ENCODE results near the gene KRT76. TPM values are rescaled to one million over a fixed set of nuclear protein-coding genes. Genes with fewer than 3 reads are reported as not detected.

Gene KRT76
- total RNA-seq, 1 experiment from 2014 or later: not detected

DNA sequence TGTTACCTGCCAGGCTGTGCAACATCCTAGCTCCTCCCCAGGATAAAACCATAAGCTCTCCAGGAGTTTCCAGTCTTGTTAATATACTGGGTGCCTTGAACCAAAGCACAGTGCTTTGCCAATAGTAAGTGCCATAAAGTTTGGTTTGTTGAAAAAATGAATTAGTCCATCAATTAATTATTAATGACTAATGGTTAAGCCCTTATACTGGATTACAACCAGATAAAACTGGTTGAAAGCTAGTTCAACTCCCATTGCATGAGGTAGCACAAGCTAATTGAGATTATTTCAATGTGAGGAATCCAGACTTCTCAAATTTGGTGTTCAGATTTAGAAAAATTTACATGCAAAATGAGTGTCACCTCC, 20.4 kb upstream of the KRT76 start:
- ChIA-PET POLR2A (no interaction called here), CTCF (no interaction called here)
- Histone ChIP-seq H3K27me3 (replicated peaks; ENCODE audit: control insufficient read depth, insufficient read depth, low read length) (no peaks in the 10 kb centered on the region), H3K9me3 (no peaks in the 10 kb centered on the region), H3K4me3 (ENCODE audit: low read depth, low read length) (no peak overlapping the region), H3K36me3 (ENCODE audit: control insufficient read depth, insufficient read depth, low read length) (no peaks in the 10 kb centered on the region), H3K4me1 (peaks cover 21% of the 10 kb centered on the region)
- Mint-ChIP-seq H3K4me3 (ENCODE audit: unreplicated experiment) (no peak overlapping the region), H3K9me3 (ENCODE audit: unreplicated experiment) (no peaks in the 10 kb centered on the region), H3K4me1 (ENCODE audit: low read depth, unreplicated experiment) (peaks cover 28% of the 10 kb centered on the region), H3K27me3 (ENCODE audit: insufficient read depth, unreplicated experiment) (no peaks in the 10 kb centered on the region), H3K36me3 (ENCODE audit: insufficient read depth, unreplicated experiment) (no peaks in the 10 kb centered on the region), H3K27ac (ENCODE audit: unreplicated experiment) (no peak overlapping the region)
- no TSS peak for BruUV-seq (replicated peaks)
- TF ChIP-seq, protein P1, sequence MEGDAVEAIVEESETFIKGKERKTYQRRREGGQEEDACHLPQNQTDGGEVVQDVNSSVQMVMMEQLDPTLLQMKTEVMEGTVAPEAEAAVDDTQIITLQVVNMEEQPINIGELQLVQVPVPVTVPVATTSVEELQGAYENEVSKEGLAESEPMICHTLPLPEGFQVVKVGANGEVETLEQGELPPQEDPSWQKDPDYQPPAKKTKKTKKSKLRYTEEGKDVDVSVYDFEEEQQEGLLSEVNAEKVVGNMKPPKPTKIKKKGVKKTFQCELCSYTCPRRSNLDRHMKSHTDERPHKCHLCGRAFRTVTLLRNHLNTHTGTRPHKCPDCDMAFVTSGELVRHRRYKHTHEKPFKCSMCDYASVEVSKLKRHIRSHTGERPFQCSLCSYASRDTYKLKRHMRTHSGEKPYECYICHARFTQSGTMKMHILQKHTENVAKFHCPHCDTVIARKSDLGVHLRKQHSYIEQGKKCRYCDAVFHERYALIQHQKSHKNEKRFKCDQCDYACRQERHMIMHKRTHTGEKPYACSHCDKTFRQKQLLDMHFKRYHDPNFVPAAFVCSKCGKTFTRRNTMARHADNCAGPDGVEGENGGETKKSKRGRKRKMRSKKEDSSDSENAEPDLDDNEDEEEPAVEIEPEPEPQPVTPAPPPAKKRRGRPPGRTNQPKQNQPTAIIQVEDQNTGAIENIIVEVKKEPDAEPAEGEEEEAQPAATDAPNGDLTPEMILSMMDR (IDR thresholded peaks at IDR 0.05; ENCODE audit: insufficient read depth in 1 of 2, low read depth in 1 of 2, low read length in 1 of 2, severe bottlenecking in 1 of 2, unreplicated experiment in 1 of 2): no peak
- no peak for DNase-seq
- intact Hi-C loops (cut with micrococcal nuclease; ENCODE audit: unreplicated experiment): no loop called here

DNA sequence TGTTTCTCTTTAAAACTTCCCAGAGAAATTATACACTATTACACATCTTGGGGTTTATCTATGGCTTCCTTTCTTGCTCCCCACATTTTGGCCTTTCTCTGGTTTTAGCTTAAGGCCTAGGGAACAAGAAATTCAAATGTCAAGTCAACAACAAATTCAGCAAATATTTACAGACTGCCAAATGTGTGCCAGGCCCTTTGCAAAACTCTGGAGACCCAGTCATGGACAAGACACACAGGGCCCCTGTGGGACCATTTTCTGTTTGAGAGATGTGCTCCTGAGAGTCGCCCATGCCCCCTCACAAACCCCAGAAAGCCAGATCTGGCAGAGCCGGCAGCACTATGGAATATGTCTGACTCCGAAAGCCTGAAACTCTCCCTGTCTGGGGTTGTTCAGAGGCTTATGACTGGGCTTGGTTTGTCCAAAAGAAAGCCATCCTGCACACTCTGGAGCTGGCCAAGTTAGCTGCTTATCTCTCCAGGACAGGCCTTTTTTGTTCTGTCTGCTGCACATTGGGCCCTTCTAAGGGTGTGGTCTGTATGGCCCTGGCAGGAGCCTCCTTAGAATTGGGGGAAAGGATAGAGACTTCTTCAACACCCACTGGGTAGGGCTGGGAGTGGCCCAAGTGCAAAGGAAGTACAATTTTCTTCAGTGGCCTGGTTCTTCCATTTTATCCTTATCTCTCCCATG, 19.8 kb upstream of the KRT76 start:
- H3K9me3 ChIP-seq: no peaks in the 10 kb centered on the region
- H3K27me3 Mint-ChIP-seq (ENCODE audit: insufficient read depth, unreplicated experiment): no peaks in the 10 kb centered on the region
- no peaks in the 10 kb centered on the region for H3K36me3 Mint-ChIP-seq (ENCODE audit: insufficient read depth, unreplicated experiment)
- no peaks in the 10 kb centered on the region for H3K27me3 ChIP-seq (replicated peaks; ENCODE audit: control insufficient read depth, insufficient read depth, low read length)
- peaks cover 28% of the 10 kb centered on the region for H3K4me1 Mint-ChIP-seq (ENCODE audit: low read depth, unreplicated experiment)
- POLR2A ChIA-PET: no interaction called here
- H3K4me3 Mint-ChIP-seq (ENCODE audit: unreplicated experiment): no peak overlapping the region
- CTCF ChIA-PET: no interaction called here
- no peaks in the 10 kb centered on the region for H3K9me3 Mint-ChIP-seq (ENCODE audit: unreplicated experiment)
- intact Hi-C loops (cut with micrococcal nuclease; ENCODE audit: unreplicated experiment): no loop called here
- H3K4me3 ChIP-seq (ENCODE audit: low read depth, low read length): no peak overlapping the region
- no TSS peak for BruUV-seq (replicated peaks)
- H3K27ac Mint-ChIP-seq (ENCODE audit: unreplicated experiment): no peak overlapping the region
- DNase-seq: no peak
- TF ChIP-seq, protein P1 (IDR thresholded peaks at IDR 0.05; ENCODE audit: insufficient read depth in 1 of 2, low read depth in 1 of 2, low read length in 1 of 2, severe bottlenecking in 1 of 2, unreplicated experiment in 1 of 2): no peak
- no peaks in the 10 kb centered on the region for H3K36me3 ChIP-seq (ENCODE audit: control insufficient read depth, insufficient read depth, low read length)
- peaks cover 21% of the 10 kb centered on the region for H3K4me1 ChIP-seq

DNA sequence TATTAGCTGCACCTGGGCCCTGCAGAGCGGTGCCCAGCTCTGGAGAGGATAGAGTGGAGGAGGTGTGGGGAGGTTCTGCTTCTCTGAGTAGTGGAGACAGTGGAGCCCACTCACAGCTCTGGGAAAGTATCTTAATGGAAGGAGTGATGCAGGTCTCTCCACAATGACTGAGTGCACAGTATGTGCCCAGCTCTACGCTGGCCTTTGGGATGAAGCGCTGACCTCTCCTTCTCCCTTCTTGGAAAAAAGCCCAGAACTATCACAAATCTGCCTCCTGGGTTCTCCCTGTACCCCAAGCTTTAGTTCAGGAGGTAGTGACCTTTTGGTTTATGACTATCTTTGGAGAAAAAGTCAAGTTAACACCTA, 19.3 kb upstream of the KRT76 start:
- no TSS peak for BruUV-seq (replicated peaks)
- TF ChIP-seq, protein P1 (IDR thresholded peaks at IDR 0.05; ENCODE audit: insufficient read depth in 1 of 2, low read depth in 1 of 2, low read length in 1 of 2, severe bottlenecking in 1 of 2, unreplicated experiment in 1 of 2): no peak
- no peaks in the 10 kb centered on the region for H3K36me3 ChIP-seq (ENCODE audit: control insufficient read depth, insufficient read depth, low read length)
- no peak overlapping the region for H3K4me3 ChIP-seq (ENCODE audit: low read depth, low read length)
- Mint-ChIP-seq H3K9me3 (ENCODE audit: unreplicated experiment) (no peaks in the 10 kb centered on the region), H3K4me3 (ENCODE audit: unreplicated experiment) (no peak overlapping the region), H3K27ac (ENCODE audit: unreplicated experiment) (no peak overlapping the region), H3K4me1 (ENCODE audit: low read depth, unreplicated experiment) (peaks cover 23% of the 10 kb centered on the region), H3K27me3 (ENCODE audit: insufficient read depth, unreplicated experiment) (no peaks in the 10 kb centered on the region), H3K36me3 (ENCODE audit: insufficient read depth, unreplicated experiment) (no peaks in the 10 kb centered on the region)
- ChIA-PET CTCF (no interaction called here), POLR2A (no interaction called here)
- H3K9me3 ChIP-seq: no peaks in the 10 kb centered on the region
- DNase-seq: no peak
- intact Hi-C loops (cut with micrococcal nuclease; ENCODE audit: unreplicated experiment): no loop called here
- H3K4me1 ChIP-seq: peaks cover 21% of the 10 kb centered on the region
- no peaks in the 10 kb centered on the region for H3K27me3 ChIP-seq (replicated peaks; ENCODE audit: control insufficient read depth, insufficient read depth, low read length)

Measured in Caco-2 (cell line).